Loucy (cell line): ENCODE results near the gene ACMSD.
A peak's percentile ranks its signal among the peaks of the same experiment; 100 is the strongest.
"Not testable (repeated sequence)": the region's sequence is repeated elsewhere in the genome, so short reads cannot be mapped to it uniquely, and the experiment has no call there.

Source experiments
- H2AFZ ChIP-seq: fragments of 200-600 bp; sonication (generic); 2 replicates; pipeline ENCODE4 v1.6.0; 2016; ENCODE audit warnings: antibody characterized with exemption, mild to moderate bottlenecking, low read length, moderate library complexity
- H3F3A ChIP-seq: fragments of 200-600 bp; 2 replicates; pipeline ENCODE4 v1.6.0; 2016; ENCODE audit warnings: antibody characterized with exemption, low read depth, mild to moderate bottlenecking
- H3K27me3 ChIP-seq: fragments of 200-600 bp; sonication (generic); 2 replicates; pipeline ENCODE4 v1.6.1; 2014; ENCODE audit warnings: low read length, mild to moderate bottlenecking; ENCODE audit not compliant: insufficient read depth, poor library complexity, severe bottlenecking
- H3K36me3 ChIP-seq: fragments of 200-600 bp; sonication (generic); 2 replicates; pipeline ENCODE4 v1.6.1; 2016; ENCODE audit warnings: low read length; ENCODE audit not compliant: insufficient read depth
- H3K4me1 ChIP-seq: fragments of 200-600 bp; sonication (generic); 2 replicates; pipeline ENCODE4 v1.5.1; 2014; ENCODE audit warnings: low read length, mild to moderate bottlenecking; ENCODE audit not compliant: insufficient read depth, poor library complexity, severe bottlenecking
- H3K4me2 ChIP-seq: fragments of 200-600 bp; sonication (generic); 2 replicates; pipeline ENCODE4 v1.6.0; 2014; ENCODE audit warnings: antibody characterized with exemption, low read length, low read depth, mild to moderate bottlenecking; ENCODE audit not compliant: poor library complexity, severe bottlenecking
- H3K4me3 ChIP-seq: fragments of 200-600 bp; sonication (generic); 2 replicates; pipeline ENCODE4 v1.5.1; 2014; ENCODE audit warnings: low read length, mild to moderate bottlenecking, mixed read lengths; ENCODE audit not compliant: poor library complexity, severe bottlenecking
- H3K79me2 ChIP-seq: fragments of 200-600 bp; sonication (generic); 2 replicates; pipeline ENCODE4 v1.6.1; 2014; ENCODE audit warnings: low read length; ENCODE audit not compliant: insufficient read depth
- H3K9ac ChIP-seq: fragments of 200-600 bp; sonication (generic); 2 replicates; pipeline ENCODE4 v1.6.0; 2014; ENCODE audit warnings: mild to moderate bottlenecking, low read depth, low read length, moderate library complexity; ENCODE audit not compliant: poor library complexity, severe bottlenecking
- H3K9me2 ChIP-seq: fragments of 200-600 bp; sonication (generic); replicated peaks from 2 replicates; pipeline ENCODE4 v1.6.1; 2016; ENCODE audit warnings: low read depth, low read length, mixed read lengths
- H3K9me3 ChIP-seq: fragments of 200-600 bp; sonication (generic); 2 replicates; pipeline ENCODE4 v1.6.1; 2014; ENCODE audit warnings: mild to moderate bottlenecking, antibody characterized with exemption, low read length, low read depth; ENCODE audit not compliant: insufficient read depth
- H4K20me1 ChIP-seq: fragments of 200-600 bp; sonication (generic); 2 replicates; pipeline ENCODE4 v1.6.0; 2014; ENCODE audit warnings: antibody characterized with exemption, low read length, mild to moderate bottlenecking; ENCODE audit not compliant: insufficient read depth, poor library complexity, severe bottlenecking
- CTCF ChIP-seq: fragments of 200-600 bp; sonication (generic); conservative IDR thresholded peaks from 2 replicates; pipeline ENCODE4 v1.5.1; 2014; ENCODE audit warnings: mild to moderate bottlenecking, antibody characterized with exemption, low read length
- EZH2phosphoT487 ChIP-seq: fragments of 200-600 bp; IDR thresholded peaks from 2 replicates; pipeline ENCODE4 v1.6.1; 2018; ENCODE audit warnings: antibody characterized with exemption, mild to moderate bottlenecking, moderate library complexity, borderline replicate concordance

Gene ACMSD

GRCh38 chr2:134900151-134900550 is 61.7 kb downstream of the ACMSD start:
- no peaks in the 10 kb centered on the region for H3K4me1 ChIP-seq
- H3K79me2 ChIP-seq = no peaks in the 10 kb centered on the region
- H3F3A ChIP-seq = no peaks in the 10 kb centered on the region
- H2AFZ ChIP-seq = no peak overlapping the region
- H3K27me3 ChIP-seq = no peaks in the 10 kb centered on the region
- H3K4me3 ChIP-seq = no peak overlapping the region
- no peaks in the 10 kb centered on the region for H3K9me3 ChIP-seq
- no peak overlapping the region for H3K4me2 ChIP-seq
- H3K9ac ChIP-seq = no peak overlapping the region
- TF ChIP-seq EZH2phosphoT487 (no peak), CTCF (no peak)
- no peaks in the 10 kb centered on the region for H3K9me2 ChIP-seq
- H4K20me1 ChIP-seq = no peaks in the 10 kb centered on the region
- no peaks in the 10 kb centered on the region for H3K36me3 ChIP-seq

- H3K79me2 ChIP-seq, H3K9ac ChIP-seq, H3K36me3 ChIP-seq, H3K4me3 ChIP-seq, H3K4me1 ChIP-seq, H3F3A ChIP-seq, H2AFZ ChIP-seq, H3K9me2 ChIP-seq, H3K4me2 ChIP-seq, H3K9me3 ChIP-seq, H4K20me1 ChIP-seq, H3K27me3 ChIP-seq: not testable (repeated sequence)
These were observed 65.3 kb downstream of the ACMSD start for GRCh38 chr2:134903701-134904100.

GRCh38 chr2:134905168-134905567 is 66.8 kb downstream of the ACMSD start:
- Histone ChIP-seq H3K79me2 (no peaks in the 10 kb centered on the region), H3K36me3 (no peaks in the 10 kb centered on the region), H3K9me3 (no peaks in the 10 kb centered on the region), H3K4me3 (no peak overlapping the region), H3K9ac (no peak overlapping the region), H3K9me2 (no peaks in the 10 kb centered on the region), H4K20me1 (no peaks in the 10 kb centered on the region), H3K4me2 (no peak overlapping the region), H2AFZ (no peak overlapping the region), H3K27me3 (no peaks in the 10 kb centered on the region), H3F3A (no peaks in the 10 kb centered on the region), H3K4me1 (peaks cover 5% of the 10 kb centered on the region)
- no peak for TF ChIP-seq CTCF
- TF ChIP-seq EZH2phosphoT487 = no peak

GRCh38 chr2:134906726-134907125 is 68.3 kb downstream of the ACMSD start:
- peak overlapping the region; percentile 10 for H3K4me2 ChIP-seq
- H3K36me3 ChIP-seq = no peaks in the 10 kb centered on the region
- H3K79me2 ChIP-seq = no peaks in the 10 kb centered on the region
- no peak overlapping the region for H3K9ac ChIP-seq
- H3K9me3 ChIP-seq = no peaks in the 10 kb centered on the region
- no peaks in the 10 kb centered on the region for H3K27me3 ChIP-seq
- TF ChIP-seq EZH2phosphoT487 (no peak), CTCF (no peak)
- no peaks in the 10 kb centered on the region for H3F3A ChIP-seq
- no peak overlapping the region for H2AFZ ChIP-seq
- H3K4me3 ChIP-seq = no peak overlapping the region
- H4K20me1 ChIP-seq = no peaks in the 10 kb centered on the region
- no peaks in the 10 kb centered on the region for H3K9me2 ChIP-seq
- peaks cover 5% of the 10 kb centered on the region for H3K4me1 ChIP-seq

- H3K9me2 ChIP-seq, H3K4me2 ChIP-seq: not testable (repeated sequence)
These were observed 69.2 kb downstream of the ACMSD start for GRCh38 chr2:134907441-134908116.

More at GRCh38 chr2:134907441-134908116, 69.2 kb downstream of the ACMSD start:
- not testable (repeated sequence) for H3K4me1 ChIP-seq, H3K79me2 ChIP-seq, H3K27me3 ChIP-seq, H2AFZ ChIP-seq, H3K9ac ChIP-seq, H3K36me3 ChIP-seq, H3F3A ChIP-seq, H3K9me3 ChIP-seq, H4K20me1 ChIP-seq, H3K4me3 ChIP-seq
